MV-4-11 (cell line): ENCODE data around the gene GRID2IP.
"Not testable (repeated sequence)": the region's sequence is repeated elsewhere in the genome, so short reads cannot be mapped to it uniquely, and the experiment has no call there.

ENCODE experiments used
- DNase-seq: peaks from one replicate; lab custom pipeline; 2025; lab: John Stamatoyannopoulos, UW

Gene GRID2IP

DNA sequence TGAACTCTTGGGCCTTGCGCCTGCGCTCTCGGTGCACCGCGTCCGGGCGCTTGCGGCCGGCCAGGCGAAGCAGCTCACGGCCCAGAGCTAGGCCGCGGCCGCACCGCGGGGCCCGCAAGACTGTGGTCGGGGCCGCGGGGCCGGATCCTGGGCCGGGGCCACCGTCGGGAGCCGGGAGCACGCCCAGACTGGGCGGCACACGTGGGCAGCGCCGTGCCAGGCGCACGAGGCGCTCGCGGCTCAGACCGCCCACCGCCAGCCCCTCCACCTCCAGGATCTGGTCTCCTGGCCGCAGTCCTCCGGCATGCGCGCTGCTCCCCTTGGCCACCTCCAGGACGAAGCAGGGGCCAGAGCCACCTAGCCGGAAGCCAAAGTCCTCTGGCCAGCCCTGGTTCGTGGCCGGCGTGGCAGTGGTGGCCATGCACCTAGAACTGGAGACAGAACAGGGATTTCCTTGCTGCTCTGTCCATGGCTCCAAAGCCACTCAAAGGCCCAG is at the start of gene GRID2IP:
Gene GRID2IP (minus strand): TSS at position 446 of the 496 bp plus-strand sequence. CDS start 25 bp downstream, at position 421.
- no peak for DNase-seq

DNA sequence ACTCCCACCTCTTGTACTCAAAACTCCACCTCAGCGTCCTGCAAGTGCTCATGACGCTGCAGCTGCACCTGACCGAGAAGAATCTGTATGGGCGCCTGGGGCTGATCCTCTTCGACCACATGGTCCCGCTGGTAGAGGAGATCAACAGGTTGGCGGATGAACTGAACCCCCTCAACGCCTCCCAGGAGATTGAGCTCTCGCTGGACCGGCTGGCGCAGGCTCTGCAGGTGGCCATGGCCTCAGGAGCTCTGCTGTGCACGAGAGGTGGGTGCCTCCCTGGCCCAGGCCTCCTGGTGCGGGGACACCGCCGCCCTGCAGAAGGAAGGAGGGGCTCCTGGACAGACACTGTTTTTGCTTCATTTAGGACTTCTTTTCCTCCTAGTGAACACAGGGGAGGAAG is 48.8 kb upstream of the GRID2IP start:
- no peak for DNase-seq

DNA sequence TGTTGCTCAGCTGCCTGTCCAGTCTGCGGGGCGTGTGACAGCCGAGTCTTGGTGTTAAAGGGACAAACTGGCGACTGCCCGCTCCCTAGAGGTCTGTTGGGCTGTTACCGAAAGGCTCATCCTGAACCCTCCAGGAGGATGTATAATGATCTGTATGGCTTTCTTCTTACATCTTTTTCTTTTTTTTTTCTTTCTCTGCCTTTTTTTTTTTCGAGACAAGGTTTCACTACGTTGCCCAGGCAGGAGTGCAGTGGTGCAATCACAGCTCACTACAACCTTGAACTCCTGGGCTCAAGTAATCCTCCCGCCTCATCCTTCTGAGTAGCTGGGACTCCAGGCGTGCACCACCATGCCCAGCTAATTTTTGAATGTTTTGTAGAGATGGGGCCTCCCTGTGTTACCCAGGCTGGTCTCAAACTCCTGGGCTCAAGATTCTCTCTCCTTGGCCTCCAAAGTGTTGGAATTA is 39.4 kb upstream of the GRID2IP start:
- no peak for DNase-seq

DNA sequence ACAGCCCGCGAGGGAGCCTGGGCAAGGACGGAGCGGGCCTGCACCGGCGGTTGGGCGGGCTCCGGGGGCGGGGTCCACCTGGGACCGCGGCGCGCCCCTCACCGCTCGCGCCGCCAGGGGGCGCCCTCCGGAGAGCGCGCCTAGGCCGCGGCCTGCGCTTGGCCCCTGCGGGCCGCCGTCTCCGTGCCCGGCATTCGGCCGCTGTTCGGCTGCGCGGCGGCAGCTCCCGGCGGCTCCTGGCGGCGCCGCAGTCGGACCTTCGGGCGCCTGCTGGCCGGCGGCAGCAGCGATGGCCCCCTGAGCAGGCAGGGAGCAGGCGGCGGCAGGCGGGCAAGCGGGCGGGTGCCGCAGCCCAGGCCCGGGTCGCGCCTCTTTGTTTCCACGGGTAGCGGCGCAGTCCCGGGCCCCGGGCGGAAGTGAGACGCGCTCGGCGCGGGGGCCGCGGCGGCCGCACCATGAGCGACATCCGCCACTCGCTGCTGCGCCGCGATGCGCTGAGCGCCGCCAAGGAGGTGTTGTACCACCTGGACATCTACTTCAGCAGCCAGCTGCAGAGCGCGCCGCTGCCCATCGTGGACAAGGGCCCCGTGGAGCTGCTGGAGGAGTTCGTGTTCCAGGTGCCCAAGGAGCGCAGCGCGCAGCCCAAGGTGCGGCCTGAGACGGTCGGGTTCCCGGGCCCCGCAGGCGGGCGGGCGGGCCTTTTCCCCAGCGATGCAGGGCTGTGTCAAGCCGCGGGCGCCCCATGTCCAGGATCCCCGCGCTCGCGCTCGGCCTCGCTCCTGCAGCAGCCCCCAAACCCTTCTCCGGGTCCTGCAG is 38.8 kb upstream of the GRID2IP start, which contains the start of gene INTS15:
Gene INTS15 (plus strand): TSS at position 193 of the 816 bp plus-strand sequence. CDS start 263 bp downstream, at position 456.
- DNase-seq: peak; percentile 55

DNA sequence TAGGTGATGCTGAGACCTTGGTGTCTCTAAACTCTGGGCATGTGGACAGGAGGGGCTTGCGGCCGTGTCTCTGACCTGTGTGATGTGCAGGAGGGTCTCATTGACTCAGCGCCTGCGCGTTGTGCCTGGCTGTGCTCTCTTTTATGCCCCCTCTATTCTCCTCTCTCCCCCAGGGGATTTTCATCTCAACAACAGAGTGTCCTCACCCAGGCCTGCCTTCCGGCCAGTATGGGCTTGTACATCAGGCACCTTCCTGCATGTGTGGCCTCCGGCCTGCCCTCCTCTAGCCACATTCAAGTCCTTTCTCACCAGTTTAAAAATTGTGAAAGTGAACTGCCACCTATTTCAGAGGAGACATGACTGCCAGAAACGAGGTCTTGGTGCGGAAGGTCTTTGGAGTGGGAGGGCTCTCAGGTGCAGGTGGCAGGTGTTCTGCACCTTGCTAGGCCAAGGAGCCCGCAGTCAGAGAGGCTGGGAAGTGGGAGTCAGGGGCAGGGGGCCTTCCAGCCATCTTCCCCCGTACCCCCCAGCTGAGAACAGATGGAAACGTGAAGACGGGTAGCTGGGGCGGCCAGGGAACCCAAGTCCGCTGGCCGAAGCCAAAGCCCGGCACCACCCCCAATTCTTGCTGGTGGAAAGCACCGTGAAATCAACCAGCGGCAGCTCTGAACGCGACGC is 38.0 kb upstream of the GRID2IP start:
- DNase-seq: no peak

DNA sequence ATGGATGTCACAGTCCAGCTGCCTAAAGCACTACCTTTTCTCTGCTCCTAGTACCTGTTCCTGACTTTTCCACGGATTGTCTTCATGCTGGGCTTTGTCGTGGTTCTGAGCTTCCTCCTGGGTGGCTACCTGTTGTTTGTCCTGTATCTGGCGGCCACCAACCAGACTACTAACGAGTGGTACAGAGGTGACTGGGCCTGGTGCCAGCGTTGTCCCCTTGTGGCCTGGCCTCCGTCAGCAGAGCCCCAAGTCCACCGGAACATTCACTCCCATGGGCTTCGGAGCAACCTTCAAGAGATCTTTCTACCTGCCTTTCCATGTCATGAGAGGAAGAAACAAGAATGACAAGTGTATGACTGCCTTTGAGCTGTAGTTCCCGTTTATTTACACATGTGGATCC is 37.3 kb upstream of the GRID2IP start:
- DNase-seq: no peak

DNA sequence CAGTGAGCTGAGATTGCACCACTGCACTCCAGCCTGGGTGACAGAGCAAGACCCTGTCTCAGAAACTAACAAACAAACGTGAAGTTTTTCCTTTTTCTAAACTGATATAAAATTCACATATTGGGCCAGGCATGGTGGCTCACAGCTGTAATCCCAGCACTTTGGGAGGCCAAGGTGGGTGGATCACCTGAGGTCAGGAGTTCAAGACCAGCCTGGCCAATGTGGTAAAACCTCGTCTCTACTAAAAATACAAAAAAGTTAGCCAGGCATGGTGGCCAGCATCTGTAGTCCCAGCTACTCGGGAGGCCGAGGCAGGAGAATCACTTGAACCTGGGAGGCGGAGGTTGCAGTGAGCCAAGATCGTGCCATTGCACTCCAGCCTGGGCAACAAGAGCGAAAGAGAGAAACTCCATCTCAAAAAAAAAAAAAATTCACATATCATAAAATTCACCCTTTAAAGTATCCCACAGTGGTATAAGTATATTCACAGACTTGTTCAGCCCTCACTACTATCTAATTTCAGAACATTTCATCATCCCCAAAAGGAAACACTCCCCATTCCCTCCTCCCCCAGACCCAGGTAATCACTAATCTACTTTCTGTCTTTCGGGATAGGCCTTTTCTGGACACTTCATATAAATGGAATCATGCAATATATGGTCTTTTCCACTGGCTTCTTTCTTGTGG is 34.6 kb upstream of the GRID2IP start:
- not testable (repeated sequence) for DNase-seq

DNA sequence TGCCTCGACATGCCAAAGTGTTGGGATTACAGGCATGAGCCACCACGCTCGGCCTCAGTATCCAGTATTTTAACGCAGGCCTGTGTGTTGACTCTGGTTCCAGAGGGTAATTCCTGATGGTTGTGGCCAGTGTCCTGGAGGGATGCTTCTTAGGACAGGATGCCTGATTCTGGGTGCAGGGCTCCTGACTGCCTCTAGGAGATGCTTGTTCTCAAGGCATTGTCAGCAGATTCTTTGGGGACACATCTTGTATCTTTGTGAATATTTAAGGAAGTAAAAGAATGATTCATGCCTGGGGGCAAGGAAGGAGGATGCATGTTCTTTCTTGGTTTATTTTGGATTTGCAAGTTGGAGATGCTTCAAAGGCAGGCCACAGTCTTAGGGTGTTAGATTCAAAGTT is 28.2 kb upstream of the GRID2IP start:
- DNase-seq: peak; percentile 94

DNA sequence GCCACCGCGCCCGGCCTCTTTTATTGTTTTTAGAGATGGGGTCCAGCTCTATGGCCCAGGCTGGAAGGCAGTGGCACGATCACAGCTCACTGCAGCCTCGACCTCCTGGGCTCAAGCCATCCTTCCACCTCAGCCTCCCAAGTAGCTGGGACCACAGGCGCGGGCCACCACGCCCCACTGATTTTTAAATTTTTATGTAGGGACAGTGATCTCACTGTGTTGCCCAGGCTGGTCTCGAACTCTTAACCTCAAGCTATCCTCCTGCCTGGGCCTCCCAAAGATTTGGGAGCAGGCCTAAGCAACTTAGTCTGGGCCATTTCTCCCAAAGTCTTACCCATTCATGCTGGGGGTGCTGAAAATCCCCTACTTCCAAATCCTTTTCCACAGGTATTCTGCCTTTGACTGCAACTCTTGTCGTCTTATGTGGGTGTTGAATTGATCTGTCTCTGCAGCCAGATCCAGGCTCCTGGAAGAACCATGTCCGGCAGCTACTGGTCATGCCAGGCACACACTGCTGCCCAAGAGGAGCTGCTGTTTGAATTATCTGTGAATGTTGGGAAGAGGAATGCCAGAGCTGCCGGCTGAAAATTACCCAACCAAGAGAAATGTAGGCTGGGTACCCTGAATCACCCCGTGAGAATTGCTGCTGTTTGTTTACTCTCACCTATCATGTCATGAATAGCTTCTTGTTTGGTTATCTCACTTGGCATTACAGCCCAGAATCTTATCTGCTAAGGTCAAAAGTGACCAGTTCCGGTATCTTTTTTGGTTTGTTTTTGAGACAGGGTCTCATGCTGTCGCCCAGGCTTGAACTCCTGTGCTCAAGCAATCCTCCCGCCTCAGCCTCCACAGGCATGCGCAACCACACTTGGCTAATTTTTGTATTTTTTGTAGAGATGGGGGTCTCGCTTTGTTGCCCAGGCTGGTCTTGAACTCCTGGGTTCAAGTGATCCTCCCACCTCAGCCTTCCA is 27.1 kb upstream of the GRID2IP start:
- no peak for DNase-seq

DNA sequence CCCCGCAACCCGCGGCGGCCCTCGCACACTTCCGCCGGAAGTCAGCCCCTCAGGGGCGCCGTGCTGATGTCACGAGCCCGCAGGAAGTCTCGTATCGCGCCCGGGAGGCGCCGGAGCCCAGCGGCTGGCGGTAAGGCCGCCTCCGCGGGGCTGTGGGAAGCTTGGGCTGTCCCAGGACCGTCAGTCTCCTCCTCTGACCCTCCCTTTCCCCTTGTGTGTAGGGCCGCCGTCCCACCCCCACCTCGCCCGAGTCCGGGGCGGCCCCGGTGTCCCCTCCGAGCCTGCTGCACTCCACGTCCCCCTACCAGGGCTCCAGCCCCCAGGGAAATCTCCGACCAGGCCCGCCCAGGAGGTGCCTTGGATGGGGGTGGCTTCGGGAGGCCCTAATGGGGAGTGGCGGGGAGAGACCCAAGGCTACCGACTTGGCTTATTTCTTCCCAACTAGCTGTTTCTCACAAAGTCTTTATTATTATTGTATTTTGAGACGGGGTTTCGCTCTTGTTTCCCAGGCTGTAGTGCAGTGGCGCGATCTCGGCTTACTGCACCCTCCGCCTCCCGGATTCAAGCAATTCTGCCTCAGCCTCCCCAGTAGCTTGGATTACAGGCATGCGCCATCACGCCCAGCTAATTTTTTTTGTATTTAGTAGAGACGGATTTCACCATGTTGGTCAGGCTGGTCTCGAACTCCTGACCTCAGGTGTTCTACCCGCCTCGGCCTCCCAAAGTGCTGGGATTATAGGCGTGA is 26.3 kb upstream of the GRID2IP start, which contains the start of gene ZDHHC4:
Gene ZDHHC4 (plus strand): TSS at position 86 of the 745 bp plus-strand sequence. CDS start 3,108 bp downstream, outside the sequence.
- DNase-seq: peak; percentile 89

DNA sequence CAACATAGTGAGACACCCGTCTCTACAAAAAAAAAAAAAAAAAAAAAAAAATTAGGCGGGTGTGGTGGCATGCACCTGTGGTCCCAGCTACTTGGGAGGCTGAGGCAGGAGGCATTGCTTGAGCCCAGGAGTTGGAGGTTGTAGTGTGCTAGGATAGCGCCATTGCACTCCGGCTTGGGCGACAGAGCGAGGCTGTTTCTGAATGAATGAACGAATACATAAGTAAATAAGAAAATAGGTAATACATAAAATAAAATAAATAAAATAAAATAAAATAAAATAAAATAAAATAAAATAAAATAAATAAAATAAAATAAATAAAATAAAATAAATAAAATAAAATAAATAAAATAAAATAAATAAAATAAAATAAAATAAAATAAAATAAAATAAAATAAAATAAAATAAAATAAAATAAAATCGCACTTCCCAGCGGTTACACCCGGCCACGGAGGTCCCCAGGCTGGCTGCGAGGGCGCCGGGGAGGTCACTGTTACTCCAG is 25.7 kb upstream of the GRID2IP start:
- not testable (repeated sequence) for DNase-seq

DNA sequence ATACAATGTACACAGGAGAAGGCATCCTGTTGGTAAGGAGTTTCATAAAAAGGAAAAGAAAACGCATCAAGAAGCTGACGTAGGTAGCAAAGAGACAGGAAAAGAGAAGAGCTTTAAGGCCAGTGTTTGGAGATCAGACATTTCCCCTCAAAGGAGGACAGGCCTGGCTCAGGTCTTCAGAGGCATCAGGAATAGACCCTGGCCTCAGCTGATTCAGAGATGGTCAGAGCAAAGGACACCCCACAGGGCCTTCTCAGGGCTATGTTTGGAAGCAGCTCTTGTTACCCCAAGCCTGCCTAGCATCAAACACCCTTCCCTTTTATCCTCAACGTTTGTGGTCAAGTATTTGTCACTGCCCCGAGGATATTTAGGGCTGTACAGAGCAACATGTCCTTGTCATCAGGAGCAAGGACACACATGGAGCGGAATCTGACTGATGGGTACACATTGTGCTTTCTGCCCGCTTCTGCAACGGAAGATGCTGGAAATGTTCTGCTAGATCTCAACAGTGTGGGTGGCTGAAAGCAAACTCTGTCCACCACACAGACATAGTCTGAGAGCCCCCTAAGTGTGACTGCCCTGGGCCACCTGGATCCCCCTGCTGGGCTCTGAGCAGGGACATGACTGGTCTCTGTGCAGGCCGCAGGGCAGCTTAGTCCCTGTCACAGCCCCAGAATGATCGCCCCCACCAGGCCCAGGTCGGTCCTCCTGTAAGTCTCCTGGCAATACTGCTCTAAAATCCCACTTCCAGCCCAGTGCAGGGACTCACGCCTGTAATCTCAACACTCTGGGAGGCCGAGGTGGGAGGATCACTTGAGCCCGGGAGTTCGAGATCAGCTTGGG is 25.0 kb upstream of the GRID2IP start:
- no peak for DNase-seq

DNA sequence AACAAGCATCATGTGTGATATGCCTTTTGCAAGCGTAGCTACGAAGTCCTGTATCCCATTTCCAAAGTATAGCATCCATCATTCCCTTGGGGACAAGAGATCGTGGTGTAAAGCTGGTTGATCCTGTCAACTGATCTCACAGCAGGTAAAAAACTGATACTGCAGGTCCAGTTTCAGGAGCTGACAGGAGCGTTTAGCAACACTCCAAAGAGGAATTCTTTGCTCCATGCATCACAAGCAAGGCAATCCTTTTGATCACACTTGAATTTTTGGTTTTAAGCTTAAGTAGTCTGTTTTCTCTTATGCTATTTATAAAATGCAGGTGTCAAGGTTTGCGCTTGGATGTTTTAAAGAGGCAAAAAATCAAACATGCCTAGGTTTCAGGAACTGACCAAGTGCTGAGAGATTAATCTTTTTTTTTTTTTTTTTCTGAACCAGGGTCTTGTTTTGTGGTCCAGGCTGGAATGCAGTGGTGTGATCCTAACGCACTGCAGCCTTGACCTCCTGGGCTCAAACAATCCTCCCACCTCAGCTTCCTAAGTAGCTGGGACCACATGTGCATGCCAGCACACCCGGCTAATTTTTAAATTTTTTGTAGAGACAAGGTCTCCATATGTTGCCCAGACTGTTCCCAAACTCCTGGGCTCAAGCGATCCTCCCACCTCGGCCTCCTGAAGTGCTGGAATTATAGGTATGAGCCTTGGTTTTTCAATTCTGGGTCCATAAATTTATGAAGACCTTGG is 24.2 kb upstream of the GRID2IP start:
- DNase-seq: no peak

DNA sequence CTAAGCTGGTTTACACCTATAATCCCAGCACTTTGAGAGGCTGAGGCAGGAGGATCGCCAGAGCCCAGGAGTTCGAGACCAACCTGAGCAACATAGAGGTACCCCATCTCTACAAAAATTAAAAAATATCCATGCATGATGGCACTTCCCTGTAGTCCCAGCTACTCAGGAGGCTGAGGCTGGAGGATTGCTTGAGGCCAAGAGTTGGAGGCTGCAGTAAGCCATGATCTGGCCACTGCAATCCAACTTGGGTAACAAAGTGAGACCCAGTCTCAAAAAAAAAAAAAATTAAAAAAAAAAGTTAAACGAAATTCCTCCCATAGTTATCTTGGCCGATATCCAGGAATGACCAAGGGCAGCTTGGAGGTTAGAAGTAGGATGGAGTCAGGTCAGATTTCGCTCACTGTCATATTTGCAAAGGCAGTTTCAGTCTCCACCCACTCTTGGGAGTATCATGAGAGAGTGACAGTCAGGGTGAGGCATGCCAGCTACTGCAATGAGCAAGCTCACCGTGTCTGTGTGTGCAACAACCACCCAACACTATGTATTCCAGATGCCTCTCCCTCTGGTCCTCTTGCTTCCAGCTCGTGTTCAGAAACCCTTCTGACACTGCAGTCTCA is 20.0 kb upstream of the GRID2IP start:
- DNase-seq: no peak

DNA sequence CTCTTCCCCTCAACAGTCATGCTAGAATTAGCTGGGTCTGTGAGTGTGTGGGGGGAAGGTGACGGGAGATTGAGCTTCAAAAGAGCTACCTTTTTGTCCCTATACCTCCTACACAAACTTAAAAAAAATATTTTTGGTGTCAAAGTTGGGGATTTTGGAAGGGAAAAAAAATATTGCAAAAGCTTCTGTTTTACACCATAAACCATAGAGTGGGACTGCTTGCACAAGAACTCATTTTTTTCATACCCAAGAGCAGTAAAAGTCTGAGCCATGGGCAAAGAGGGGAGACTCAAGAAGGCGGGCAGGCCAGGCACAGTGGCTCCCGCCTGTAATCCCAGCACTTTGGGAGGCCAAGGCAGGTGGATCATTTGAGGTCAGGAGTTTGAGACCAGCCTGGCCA is 16.6 kb upstream of the GRID2IP start:
- peak; percentile 36 for DNase-seq

DNA sequence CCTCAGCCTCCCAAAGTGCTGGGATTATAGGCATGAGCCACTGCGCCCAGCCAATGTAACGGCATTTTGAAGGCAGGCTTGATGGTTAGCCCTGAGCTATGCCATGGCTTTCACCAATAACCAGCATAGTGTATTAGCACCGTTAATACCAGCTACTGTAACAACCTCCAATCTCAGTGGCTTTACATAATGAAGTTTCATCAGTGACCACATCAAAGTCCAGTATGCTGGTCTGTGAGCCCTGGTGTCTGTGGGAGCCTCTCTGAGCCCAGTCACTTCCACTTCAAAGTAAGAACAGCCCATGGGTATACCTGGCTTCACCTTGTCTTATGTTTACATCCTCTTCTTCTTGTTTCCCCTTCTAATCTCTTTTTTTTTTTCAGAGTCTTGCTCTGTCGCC is 14.4 kb upstream of the GRID2IP start:
- DNase-seq: no peak

DNA sequence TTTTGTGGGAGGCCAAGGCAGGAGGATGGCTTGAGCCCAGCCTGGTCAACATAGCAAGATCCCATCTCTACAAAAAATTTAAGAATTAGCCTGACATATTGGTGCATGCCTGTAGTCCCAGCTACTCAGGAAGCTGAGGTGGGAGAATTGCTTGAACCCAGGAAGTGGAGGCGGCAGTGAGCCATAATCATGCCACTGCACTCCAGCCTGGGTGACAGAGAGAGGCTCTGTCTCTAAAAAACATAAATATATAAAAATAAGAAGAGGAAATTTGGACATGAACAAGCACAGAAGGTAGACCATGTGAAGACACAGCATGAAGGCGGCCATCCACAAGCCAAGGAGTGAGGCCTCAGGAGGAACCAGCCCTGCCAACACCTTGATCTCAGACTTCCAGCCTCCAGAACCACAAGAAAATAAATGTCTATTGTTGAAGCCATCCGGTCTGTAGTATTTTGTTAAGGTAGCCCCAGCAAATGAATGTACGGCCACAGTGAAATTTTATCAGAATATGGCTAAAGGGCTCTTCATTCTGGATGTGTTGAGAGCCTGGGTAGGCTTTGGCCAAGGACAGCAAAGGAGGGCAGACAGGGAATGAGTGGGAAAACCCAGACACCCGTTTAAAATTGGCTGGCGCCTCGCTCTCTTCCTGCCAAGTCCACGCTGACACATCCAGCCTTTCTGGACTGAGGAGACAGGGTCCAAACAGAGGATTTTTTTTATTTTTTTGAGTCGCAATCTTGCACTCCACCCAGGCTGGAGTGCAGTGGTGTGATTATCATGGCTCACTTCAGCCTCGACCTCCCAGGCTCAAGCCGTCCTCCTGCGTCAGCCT is 12.9 kb upstream of the GRID2IP start:
- DNase-seq: no peak
